GM19372 (cell line): ENCODE data around the gene KRTAP5-8.
"Not testable (repeated sequence)": the region's sequence is repeated elsewhere in the genome, so short reads cannot be mapped to it uniquely, and the experiment has no call there.

Experiments used
- ATAC-seq: cut with Tn5 transposase; IDR thresholded peaks from one replicate; pipeline ENCODE4 v1.9.1; 2021; ENCODE audit warnings: mild to moderate bottlenecking, low read depth, moderate library complexity; ENCODE audit not compliant: unreplicated experiment

The KRTAP5-8 gene

DNA sequence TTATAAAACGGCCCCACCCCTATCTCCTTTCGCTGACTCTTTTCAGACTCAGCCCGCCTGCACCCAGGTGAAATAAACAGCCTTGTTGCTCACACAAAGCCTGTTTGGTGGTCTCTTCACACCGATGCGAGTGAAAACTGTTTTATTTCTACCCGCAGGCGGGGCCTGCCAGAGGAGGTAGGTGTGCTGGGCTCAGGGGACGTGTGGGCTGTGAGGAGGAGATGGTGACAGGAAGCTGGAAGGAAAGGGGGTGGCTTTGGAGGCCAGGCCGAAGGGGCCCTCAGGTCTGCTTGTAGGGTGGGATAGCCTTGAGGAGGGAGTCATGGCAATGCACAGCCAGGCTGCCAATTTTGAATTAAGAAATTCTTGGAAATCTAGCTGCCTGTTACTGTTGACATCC lies 32.0 kb upstream of the KRTAP5-8 start:
- no peak for ATAC-seq

DNA sequence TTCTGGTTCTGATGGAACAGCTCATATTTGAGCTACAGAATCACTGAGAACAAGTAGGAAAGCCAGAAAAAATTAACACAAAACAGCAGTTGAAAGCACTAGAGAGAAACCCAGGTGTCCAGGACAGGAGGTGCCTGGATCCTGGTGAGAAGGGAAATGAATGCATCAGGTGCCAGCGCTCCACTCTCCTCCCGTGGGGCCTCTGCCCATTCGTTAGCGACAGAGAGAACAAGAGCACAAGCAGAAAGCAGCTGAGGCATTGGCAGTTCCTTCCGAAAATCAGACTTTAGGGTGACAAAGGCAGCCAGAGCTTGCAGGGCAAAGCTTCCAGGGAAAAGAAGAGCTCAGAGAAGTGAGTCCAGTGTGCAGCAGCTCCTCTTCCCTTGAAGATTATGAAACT lies 30.7 kb upstream of the KRTAP5-8 start:
- no peak for ATAC-seq

DNA sequence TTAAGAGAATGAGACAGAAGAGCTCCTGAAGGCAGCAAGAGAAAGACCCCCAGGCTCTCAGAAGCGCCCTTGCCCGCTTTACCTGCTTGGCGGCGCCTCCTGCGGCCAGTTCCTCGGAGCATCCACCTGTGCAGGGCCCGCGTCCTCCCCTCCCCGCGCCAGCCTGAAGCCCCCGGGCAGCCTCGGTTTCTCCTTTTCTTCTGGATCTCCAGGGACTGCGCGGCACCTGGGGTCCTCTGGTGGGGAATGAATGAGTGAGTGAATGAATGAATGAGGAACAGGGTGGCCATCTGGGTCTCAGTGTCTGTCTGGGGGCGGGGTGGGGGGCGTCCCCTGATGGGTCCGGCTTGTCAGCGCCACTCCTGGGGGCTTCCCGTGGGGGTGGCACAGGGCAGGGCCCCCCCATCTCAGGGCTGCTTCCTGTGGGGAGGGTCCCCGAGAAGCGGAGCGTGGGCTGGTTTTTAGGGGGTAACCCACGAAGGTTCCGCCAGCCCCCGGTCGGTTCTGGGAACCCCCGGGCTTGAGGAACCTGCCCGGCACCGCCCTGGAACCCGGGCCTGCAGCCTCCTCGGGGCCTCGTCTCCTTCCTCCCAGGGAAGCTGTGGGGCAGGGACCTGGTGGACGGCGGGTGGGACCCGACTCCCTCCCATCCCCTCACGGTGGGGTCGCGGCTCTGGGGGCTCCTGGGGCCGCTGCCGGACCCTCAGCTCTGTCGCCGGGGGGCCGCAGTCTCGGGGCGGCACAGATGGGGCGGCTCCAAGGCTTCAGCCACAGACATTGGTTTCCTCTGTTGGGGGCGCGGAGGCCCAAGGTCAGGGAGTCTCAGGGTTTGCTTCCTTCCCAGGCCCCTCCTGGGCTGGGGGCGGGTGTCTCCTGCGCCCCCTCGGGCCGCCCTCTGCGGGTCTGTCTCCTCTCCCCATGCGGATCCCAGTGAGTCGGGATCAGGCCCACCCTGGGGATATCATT lies 19.0 kb upstream of the KRTAP5-8 start:
- ATAC-seq: no peak

DNA sequence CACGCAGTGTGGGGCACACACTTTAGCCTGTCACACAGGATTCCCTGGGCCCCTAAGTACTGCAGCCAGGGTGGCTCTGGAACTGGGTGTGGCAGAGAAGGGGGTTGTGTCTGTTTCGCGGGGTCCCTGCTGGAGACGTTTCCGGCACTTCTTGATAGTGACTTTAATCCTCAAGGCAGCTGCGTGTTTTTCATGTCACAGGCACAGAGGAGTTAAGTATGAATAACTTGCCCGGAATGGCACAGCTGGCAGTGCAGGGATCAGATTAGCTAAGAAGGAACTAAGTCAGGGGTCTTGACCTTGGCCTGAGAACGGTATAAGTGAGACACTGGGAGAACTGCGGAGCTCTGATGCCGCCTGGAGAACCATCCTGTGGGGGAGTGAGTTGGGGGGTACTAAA lies 18.3 kb upstream of the KRTAP5-8 start:
- no peak for ATAC-seq

DNA sequence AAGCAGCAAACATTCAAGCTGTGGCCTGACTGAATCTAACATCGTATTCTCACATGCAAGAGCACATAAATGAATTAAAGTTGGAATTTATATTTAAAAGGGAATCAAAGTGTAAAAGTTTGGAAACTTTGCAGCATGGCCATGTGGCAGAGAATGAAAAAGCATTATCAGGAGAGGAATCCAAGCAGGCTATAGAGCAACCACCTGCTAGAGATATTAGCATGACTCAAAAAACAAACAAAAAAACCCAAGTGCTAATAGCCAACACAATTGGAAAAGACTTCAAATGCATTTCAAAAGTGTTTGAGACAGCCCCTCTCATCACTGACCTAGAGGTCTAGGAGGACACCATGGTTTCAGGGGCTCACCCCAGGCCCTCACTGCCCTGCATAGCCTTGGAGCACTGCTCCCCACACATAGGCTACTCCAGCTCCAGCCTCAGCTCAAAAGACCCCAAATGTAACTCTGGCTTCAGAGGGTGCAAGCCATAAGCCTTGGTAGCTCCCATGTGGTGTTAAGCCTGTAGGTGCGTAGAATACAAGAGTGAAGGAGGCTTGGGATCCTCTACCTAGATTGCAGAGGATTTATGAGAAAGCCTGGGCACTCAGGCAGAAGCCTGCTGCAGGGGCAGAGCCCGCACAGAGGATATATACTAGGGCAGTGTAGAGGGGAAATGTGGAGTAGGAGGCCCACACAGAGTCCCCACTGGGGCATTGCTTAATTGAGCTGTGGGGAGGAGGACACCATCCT lies 12.5 kb upstream of the KRTAP5-8 start:
- no peak for ATAC-seq

DNA sequence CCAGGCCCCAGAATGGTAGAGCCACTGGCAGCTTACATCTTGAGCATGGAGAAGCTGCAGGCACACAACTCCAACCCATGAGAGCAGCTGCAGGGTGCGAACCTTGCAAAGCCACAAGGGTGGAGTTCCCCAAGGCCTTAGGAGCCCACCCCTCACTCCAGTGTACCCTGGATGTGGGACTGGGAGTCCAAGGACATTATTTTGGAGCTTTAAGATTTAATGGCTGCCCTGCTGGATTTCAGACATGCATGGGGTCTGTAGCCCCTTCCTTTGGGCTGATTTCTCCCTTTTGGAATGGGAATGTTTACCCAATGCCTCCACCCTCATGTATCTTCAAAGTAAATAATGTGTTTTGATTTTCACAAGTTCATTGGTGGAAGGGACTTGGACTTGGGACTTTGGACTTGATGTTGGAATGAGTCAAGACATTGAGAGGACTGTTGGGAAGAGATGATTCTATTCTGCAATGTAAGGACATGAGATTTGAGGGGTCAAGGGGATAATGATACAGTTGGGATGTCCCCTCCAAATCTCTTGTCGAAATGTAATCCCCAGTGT lies 11.8 kb upstream of the KRTAP5-8 start:
- ATAC-seq: no peak

DNA sequence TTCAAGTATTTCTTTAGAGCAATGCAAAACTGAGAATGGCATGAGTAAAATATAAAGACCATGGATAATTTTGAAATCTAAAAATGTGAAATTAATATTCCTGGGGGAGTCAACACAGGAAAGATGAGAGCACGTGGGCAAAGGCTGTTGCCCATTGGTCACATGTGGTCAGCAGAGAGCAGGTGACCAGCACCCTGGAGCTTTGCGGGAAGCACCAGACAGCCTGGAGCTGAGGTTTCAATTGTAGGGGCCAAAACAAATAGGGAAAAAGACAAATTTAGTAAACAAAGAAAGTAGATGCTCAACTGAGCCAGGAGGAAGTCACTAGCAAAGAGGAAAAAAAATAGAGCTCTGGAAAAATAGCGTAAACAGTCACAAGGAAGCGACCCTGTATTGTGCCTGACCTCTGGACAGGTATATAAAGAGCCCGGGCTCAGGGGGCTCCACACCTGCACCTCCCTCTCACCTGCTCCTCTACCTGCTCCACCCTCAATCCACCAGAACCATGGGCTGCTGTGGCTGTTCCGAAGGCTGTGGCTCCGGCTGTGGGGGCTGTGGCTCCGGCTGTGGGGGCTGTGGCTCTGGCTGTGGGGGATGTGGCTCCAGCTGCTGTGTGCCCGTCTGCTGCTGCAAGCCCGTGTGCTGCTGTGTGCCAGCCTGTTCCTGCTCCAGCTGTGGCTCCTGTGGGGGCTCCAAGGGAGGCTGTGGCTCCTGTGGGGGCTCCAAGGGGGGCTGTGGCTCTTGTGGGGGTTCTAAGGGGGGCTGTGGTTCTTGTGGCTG lies 10.8 kb upstream of the KRTAP5-8 start, which contains the start of gene KRTAP5-7:
TSS of gene KRTAP5-7 (plus strand) at position 472 of the 780 bp plus-strand sequence. CDS start at position 506, 34 bp downstream.
- ATAC-seq: not testable (repeated sequence)

DNA sequence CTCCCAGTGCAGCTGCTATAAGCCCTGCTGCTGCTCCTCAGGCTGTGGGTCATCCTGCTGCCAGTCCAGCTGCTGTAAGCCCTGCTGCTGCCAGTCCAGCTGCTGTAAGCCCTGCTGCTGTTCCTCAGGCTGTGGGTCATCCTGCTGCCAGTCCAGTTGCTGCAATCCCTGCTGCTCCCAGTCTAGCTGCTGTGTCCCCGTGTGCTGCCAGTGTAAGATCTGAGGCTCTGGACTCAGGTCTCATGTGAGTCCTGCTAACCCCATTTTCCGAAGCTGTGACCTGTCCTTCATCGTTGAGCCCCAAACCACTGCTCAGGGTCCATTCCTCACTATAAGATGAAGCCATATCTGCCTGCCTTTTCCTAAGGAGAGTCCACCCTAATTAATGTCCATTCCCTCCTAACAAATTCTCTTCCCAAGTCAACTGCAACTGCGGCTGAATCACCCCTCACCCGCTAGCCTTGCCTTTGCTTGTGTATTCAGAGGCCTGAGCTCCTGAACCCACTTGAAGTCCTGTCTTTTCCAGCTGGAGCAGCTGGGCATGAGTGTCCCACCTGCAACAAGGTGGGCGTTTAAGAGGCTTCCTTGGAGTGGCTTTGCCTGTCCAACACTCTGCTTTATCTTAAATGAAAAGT lies 10.1 kb upstream of the KRTAP5-8 start:
- ATAC-seq: no peak

DNA sequence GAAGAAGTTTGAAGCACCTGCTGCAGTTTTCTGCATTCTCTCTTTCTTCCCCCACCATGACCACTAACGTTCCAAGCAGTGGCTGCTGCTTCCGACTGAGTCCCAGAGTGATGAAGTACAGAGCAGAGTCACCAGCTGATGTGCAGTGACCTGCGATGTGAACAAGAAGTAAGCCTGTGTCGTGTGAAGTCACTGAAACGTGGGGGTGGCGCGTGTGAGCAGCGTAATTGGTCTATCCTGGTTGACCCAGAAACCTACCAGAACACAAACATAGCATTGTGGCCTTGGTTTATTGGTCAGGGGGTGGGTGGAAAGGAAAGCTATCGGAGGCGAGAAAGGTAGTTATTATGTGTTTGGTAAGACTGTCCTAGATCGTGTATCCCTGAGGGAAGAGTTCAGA lies 7.2 kb upstream of the KRTAP5-8 start:
- no peak for ATAC-seq

DNA sequence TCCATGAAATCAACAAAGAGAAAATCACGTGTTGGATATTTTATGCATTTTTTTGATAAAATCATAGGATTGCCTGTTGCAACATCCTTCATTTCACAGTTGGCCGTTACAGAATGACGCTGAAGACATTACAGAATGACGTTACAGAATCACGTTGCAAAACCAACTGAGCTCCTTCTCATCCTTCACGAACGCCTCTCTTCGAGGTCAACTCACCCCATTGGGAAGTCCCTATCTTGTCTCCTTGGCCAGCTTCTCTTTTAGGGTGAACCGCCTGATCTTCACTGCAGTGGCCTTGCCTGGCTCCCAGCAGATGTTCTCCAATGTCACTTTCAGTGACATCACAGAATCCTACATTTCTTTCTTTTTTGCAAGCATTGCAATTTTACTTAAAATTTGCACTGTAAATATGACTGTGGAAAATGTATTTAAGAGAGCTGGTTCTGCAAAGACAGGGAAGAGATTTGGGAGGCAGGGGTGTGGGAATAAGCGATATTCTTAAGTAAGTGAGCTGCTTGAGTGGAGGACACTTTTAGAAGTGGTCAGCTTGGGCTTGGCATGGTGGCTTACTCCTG lies 5.7 kb upstream of the KRTAP5-8 start:
- ATAC-seq: no peak

DNA sequence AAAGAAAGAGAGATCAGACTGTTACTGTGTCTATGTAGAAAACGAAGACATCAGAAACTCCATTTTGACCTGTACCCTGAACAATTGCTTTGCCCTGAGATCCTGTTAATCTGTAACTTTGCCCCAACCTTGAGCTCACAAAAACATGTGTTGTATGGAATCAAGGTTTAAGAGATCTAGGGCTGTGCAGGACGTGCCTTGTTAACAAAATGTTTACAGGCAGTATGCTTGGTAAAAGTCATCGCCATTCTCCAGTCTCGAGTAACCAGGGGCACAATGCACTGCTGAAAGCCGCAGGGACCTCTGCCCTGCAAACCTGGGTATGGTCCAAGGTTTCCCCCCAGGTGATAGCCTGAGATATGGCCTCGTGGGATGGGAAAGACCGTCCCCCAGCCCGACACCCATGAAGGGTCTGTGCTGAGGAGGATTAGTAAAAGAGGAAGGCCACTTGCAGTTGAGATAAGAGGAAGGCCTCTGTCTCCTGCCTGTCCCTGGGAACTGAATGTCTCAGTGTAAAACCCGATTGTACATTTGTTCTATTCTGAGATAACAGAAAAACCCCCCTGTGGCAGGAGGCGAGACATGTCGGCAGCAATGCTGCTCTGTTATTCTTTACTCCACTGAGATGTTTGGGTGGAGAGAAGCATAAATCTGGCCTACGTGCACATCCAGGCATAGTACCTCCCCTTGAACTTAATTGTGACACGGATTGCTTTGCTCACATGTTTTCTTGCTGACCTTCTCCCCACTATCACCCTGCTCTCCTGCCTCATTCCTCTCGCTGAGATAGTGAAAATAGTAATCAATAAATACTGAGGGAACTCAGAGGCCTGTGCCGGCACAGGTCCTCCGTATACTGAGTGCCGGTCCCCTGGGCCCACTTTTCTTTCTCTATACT lies 2.9 kb upstream of the KRTAP5-8 start:
- not testable (repeated sequence) for ATAC-seq

DNA sequence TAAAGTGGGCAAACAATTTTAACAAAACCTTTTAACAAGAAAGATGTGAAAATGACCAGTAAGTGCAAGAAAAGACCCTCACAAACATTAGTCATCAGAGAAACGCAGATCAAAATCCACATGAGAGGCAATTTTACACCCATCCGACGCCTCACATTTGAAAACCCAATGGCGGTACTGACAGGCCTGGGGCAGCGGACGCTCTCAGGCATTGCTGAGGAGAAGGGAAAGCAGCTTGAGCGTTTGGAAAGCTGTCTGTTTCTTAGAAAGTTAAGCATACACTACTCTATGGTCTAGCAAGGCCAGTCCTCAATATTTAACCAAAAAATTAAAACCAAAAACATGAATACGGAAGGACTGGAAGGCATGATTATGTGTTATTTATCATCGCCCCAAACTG lies 2.0 kb upstream of the KRTAP5-8 start:
- no peak for ATAC-seq

DNA sequence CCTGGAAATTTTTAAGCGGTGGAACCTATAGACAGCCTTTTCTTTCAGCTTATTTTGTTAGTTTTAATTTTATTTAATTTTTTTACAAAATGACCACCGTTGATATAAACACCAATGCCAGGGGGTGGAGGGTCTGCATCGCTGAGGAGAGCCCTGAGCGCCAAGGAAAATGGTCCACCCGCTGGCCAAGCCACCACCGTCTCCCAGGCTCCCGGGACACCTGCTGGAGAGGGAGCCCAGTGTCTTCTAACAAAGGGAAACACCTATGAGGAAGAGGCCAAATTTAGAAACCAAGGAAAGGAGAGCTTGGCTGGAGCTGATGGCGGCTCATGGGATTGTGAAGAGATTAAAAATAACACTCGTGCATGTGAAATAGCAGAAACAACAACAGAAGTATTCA lies 288 bp upstream of the KRTAP5-8 start:
- no peak for ATAC-seq

DNA sequence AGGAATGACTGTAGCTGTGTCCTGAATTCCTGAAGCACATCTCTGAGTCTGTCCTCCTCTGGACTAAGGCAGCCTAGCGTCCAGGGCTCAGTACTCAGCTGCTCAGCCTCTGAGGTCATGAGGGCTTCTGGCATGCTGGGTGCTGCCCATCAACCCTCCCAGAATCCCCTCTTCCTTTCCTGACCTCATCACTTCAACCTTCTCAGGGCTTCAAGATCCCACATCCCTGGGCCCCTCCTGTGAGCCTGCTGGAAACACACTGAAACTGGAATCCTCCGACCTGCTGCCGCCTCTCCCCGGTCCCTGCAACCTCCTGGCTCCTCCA lies 803 bp downstream of the KRTAP5-8 start:
- no peak for ATAC-seq

DNA sequence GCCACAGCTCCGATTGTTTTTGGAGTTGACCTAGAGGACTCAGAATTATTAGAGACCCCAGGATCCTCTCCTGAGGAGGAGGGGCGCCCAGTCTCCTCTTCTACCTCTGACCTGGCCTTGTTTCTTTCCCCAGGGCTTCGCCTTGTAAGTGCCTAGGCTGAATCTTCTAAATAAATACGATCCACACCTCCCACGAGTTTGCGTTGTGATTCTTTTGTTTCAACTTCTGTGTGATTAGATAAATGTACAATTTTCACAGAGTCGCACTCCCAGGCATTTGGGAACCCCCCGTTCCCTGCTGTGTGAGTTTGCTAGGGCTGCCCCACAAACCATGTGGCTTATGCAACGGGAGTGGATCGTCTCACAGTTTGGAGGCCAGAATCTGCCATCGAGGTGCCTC lies 1.2 kb downstream of the KRTAP5-8 start:
- no peak for ATAC-seq

DNA sequence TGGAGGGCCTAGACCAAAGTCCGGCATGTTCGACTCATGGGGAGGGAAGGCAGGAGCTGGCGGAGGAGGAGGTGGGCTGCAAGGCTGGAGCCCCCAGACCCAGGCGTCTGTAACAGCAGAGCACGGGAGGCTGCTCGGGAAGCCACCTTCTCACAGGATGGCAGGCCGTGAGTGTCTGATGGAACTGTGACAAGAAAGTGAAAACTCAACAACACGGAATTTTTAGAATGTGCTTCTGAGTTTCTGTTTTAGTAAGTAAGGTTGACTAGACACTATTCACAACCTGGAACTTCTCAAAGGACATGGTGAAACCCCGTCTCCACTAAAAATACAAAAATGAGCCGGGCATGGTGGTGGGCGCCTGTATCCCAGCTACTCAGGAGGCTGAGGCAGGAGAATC lies 2.1 kb downstream of the KRTAP5-8 start:
- ATAC-seq: not testable (repeated sequence)

DNA sequence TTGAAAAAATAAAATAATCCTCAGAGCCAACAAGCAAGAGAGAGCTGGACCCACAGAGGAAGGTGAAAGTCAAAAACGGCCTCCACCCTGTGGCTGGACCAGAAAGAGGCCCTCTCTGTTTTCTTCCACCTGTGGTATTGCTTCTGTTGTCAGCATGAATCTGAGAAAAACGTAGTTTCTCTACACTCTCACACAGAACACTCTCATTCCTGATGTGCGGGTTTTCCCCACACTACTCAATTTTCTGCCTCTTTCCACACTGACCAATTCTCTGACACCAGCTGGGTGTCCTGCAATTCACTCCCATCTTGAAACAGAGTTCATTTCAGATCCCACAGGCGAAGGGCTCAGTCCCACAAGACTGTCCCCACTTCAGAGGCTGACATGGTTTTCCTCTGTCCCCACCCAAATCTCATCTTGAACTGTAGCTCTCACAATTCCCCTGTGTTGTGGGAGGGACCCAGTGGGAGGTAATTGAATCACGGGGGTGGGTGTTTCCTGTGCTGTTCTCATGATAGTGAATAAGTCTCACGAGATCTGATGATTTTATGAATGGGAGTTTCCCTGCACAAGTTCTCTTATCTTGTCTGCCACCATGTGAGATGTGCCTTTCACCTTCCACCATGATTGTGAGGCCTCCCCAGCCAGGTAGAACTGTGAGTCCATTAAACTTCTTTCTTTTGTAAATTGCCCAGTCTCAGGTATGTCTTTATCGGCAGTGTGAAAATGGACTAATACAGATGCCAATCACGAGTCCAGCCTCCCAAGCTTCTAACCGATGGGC lies 2.9 kb downstream of the KRTAP5-8 start:
- ATAC-seq: not testable (repeated sequence)

DNA sequence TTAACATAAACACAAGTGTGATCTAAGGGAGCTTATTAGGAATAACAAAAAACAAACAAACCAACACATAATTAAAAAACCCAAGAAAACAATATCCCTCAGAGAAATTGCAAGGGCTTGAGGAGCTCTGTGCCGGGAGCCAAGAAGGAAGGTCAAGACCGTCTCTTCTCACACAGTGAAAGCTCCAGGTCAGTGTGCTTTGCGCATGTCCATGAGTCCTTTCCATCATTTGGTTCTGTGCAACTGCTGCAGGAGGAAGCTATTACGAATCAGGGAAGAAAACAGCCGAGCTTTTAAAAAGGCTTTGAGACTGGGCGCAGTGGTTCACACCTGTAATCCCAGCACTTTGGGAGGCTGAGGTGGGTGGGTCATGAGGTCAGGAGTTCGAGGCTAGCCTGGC lies 4.6 kb downstream of the KRTAP5-8 start:
- ATAC-seq: no peak
